Skeletal muscle cell (primary cell): ENCODE measurements around the gene CHRND.

ENCODE experiments used
- DNase-seq: peaks from one replicate; pipeline ENCODE4 v3.0.0-alpha.2; 2010; ENCODE audit warnings: low read depth
- H3K4me3 ChIP-seq: 2 replicates; pipeline ENCODE4 v1.5.1; 2011; ENCODE audit warnings: low read depth, mild to moderate bottlenecking, control low read depth, low read length, moderate library complexity

Gene CHRND

GRCh38 chr2:232537499-232537898 is 11.5 kb downstream of the CHRND start:
- no peak overlapping the region for H3K4me3 ChIP-seq
- no peak for DNase-seq

- DNase-seq, result no peak
- H3K4me3 ChIP-seq, result no peak overlapping the region
Observed at GRCh38 chr2:232538671-232539070, 12.7 kb downstream of the CHRND start.

GRCh38 chr2:232539298-232540231 is 13.6 kb downstream of the CHRND start, which contains the start of gene CHRNG:
Gene CHRNG, plus strand, starts transcription at chr2:232539692. Its CDS starts 56 bp downstream, at chr2:232539748.
- H3K4me3 ChIP-seq, result peak within 1 kb of the TSS; percentile 41
- DNase-seq, result no peak

- H3K4me3 ChIP-seq, result peak overlapping the region; percentile 41
- no peak for DNase-seq
Observed at GRCh38 chr2:232540441-232541041, 14.6 kb downstream of the CHRND start.

GRCh38 chr2:232541195-232541960 is 15.4 kb downstream of the CHRND start:
- no peak for DNase-seq
- peak overlapping the region; percentile 3 for H3K4me3 ChIP-seq

- H3K4me3 ChIP-seq, result no peak overlapping the region
- no peak for DNase-seq
Observed at GRCh38 chr2:232541961-232542714, 16.2 kb downstream of the CHRND start.

- DNase-seq, result no peak
- H3K4me3 ChIP-seq, result no peak overlapping the region
Observed at GRCh38 chr2:232542715-232543467, 16.9 kb downstream of the CHRND start.

- H3K4me3 ChIP-seq, result no peak overlapping the region
- no peak for DNase-seq
Observed at GRCh38 chr2:232543491-232543890, 17.5 kb downstream of the CHRND start.

GRCh38 chr2:232543928-232544631 is 18.1 kb downstream of the CHRND start:
- no peak for DNase-seq
- no peak overlapping the region for H3K4me3 ChIP-seq

- DNase-seq, result no peak
- H3K4me3 ChIP-seq, result no peak overlapping the region
Observed at GRCh38 chr2:232544674-232545073, 18.7 kb downstream of the CHRND start.

GRCh38 chr2:232545511-232546375 is 19.8 kb downstream of the CHRND start:
- no peak for DNase-seq
- H3K4me3 ChIP-seq, result no peak overlapping the region

GRCh38 chr2:232547991-232548390 is 22.0 kb downstream of the CHRND start:
- no peak overlapping the region for H3K4me3 ChIP-seq
- DNase-seq, result no peak

- peak overlapping the region; percentile 86 for H3K4me3 ChIP-seq
- DNase-seq, result no peak
Observed at GRCh38 chr2:232549655-232550353, 23.8 kb downstream of the CHRND start.

- DNase-seq, result peak; percentile 73
- H3K4me3 ChIP-seq, result peak within 1 kb of the TSS; percentile 86
Observed at GRCh38 chr2:232550354-232551249, 24.6 kb downstream of the CHRND start, which contains the start of the genes EIF4E2 and TIGD1. Gene EIF4E2, plus strand, starts transcription at chr2:232550689. Its CDS starts 36 bp downstream, at chr2:232550725. Gene TIGD1, minus strand, starts transcription at chr2:232550557. Its CDS starts 675 bp downstream, at chr2:232549882.

- DNase-seq, result no peak
- peak overlapping the region; percentile 86 for H3K4me3 ChIP-seq
Observed at GRCh38 chr2:232551250-232551638, 25.3 kb downstream of the CHRND start.
